ENCODE data around the gene KCNQ1.

KCNQ1 gene

GRCh38 chr11:2728128-2728662, 283.4 kb downstream of the KCNQ1 start:
- no peak for ATAC-seq
- TF ChIP-seq OSR1 (CRISPR knock-in tag; IDR thresholded peaks at IDR 0.05), result no peak
- no peak for TF ChIP-seq ISL1 (CRISPR knock-in tag; IDR thresholded peaks at IDR 0.05)
- no peak for TF ChIP-seq RARB (CRISPR knock-in tag; IDR thresholded peaks at IDR 0.05)
- no peak for TF ChIP-seq ZNF565 (CRISPR knock-in tag; conservative IDR thresholded peaks at IDR 0.05; ENCODE audit: low read depth)
- no peak for TF ChIP-seq PATZ1 (CRISPR knock-in tag; IDR thresholded peaks at IDR 0.05; ENCODE audit: borderline replicate concordance)
- TF ChIP-seq ZNF70 (CRISPR knock-in tag; IDR thresholded peaks at IDR 0.05), result no peak
- TF ChIP-seq ESRRG (CRISPR knock-in tag; IDR thresholded peaks at IDR 0.05), result no peak
- TF ChIP-seq CREB5 (CRISPR knock-in tag; IDR thresholded peaks at IDR 0.05; ENCODE audit: low read depth), result no peak
- TF ChIP-seq POU6F1 (CRISPR knock-in tag; IDR thresholded peaks at IDR 0.05; ENCODE audit: borderline replicate concordance, low read depth), result no peak
- no peak for TF ChIP-seq TOX (CRISPR knock-in tag; IDR thresholded peaks at IDR 0.05; ENCODE audit: borderline replicate concordance)
- TF ChIP-seq PPARA (CRISPR knock-in tag; IDR thresholded peaks at IDR 0.05; ENCODE audit: borderline replicate concordance), result no peak
- TF ChIP-seq SNAI2 (CRISPR knock-in tag; IDR thresholded peaks at IDR 0.05), result no peak
- TF ChIP-seq ARNTL (CRISPR knock-in tag; IDR thresholded peaks at IDR 0.05; ENCODE audit: borderline replicate concordance, low read depth), result no peak
- TF ChIP-seq ZNF8 (CRISPR knock-in tag; IDR thresholded peaks at IDR 0.05), result no peak
- TF ChIP-seq BACH2 (CRISPR knock-in tag; IDR thresholded peaks at IDR 0.05; ENCODE audit: borderline replicate concordance), result no peak

- ATAC-seq, result no peak
- TF ChIP-seq ISL1 (CRISPR knock-in tag; IDR thresholded peaks at IDR 0.05) (no peak), BACH2 (CRISPR knock-in tag; IDR thresholded peaks at IDR 0.05; ENCODE audit: borderline replicate concordance) (no peak), TSHZ2 (CRISPR knock-in tag; IDR thresholded peaks at IDR 0.05) (no peak), GLIS3 (CRISPR knock-in tag; IDR thresholded peaks at IDR 0.05) (no peak), PPARA (CRISPR knock-in tag; IDR thresholded peaks at IDR 0.05; ENCODE audit: borderline replicate concordance) (no peak), ZNF70 (CRISPR knock-in tag; IDR thresholded peaks at IDR 0.05) (no peak), ZNF565 (CRISPR knock-in tag; conservative IDR thresholded peaks at IDR 0.05; ENCODE audit: low read depth) (no peak), TCF4 (CRISPR knock-in tag; IDR thresholded peaks at IDR 0.05; ENCODE audit: borderline replicate concordance) (no peak), ESRRG (CRISPR knock-in tag; IDR thresholded peaks at IDR 0.05) (no peak), TOX (CRISPR knock-in tag; IDR thresholded peaks at IDR 0.05; ENCODE audit: borderline replicate concordance) (no peak), RARB (CRISPR knock-in tag; IDR thresholded peaks at IDR 0.05) (no peak), SNAI2 (CRISPR knock-in tag; IDR thresholded peaks at IDR 0.05) (no peak), ZFP3 (CRISPR knock-in tag; IDR thresholded peaks at IDR 0.05) (no peak), ZC3H10 (CRISPR knock-in tag; IDR thresholded peaks at IDR 0.05) (no peak), PATZ1 (CRISPR knock-in tag; IDR thresholded peaks at IDR 0.05; ENCODE audit: borderline replicate concordance) (no peak)
Measured at GRCh38 chr11:2728663-2729332, 284.0 kb downstream of the KCNQ1 start.

Data from SK-N-SH treated with all-trans-retinoic acid at 6 μM for 48 hours (cell line).